ENCODE measurements around the gene LRRFIP1. TPM values are rescaled to one million over a fixed set of nuclear protein-coding genes. Genes with fewer than 3 reads are reported as not detected.

Gene LRRFIP1
- polyA plus RNA-seq, 1 donor from 2014 or later = 96.3 TPM

DNA sequence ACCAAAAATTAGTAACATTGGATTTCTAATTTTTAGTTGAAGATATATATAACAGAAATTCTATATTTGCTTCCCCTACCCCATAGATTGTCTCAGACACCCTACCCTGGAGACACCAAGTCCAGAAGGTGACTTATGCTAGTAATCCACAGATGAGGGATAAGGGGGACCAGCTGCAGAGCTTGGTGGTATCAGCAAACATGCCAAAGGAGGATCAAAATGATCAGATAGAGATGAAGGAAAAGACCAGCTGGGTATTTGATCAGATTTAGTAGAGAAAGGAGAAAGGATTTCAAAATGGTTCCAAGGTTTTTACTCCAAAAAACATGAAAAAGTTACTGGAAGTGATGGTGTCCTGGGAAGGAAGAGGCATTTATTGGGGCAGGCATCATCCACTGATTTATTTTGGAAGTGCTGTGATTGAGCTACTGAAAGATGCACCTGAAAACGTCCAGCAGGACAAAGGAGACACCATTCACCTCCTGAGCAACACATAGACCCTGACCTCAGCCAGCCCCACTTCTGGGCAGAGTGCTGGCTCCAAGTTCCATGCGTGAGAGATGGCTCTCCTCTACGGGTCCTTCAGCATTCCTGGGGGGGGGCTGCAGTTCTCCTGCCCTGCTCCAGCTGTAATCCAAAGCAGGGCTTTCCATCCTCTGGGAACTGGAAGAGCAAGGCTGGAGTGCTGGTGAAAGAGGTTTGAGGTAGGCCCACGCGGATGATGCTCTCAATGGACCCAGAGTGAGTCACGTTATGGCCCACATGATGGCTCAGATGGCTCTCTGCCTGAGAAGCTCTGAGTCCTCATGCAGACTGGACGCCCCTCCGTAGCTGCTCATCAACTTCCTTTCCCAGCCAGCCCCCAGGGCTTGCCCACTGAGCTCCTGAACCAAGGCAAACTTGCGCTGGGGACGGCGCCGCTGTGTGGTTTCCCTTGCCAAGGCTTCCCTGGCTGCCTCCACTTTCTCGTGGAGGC lies 3.7 kb upstream of the LRRFIP1 start:
- H3F3A ChIP-seq (ENCODE audit: insufficient read depth, low read length, poor library complexity, severe bottlenecking) = no peaks in the 10 kb centered on the region

DNA sequence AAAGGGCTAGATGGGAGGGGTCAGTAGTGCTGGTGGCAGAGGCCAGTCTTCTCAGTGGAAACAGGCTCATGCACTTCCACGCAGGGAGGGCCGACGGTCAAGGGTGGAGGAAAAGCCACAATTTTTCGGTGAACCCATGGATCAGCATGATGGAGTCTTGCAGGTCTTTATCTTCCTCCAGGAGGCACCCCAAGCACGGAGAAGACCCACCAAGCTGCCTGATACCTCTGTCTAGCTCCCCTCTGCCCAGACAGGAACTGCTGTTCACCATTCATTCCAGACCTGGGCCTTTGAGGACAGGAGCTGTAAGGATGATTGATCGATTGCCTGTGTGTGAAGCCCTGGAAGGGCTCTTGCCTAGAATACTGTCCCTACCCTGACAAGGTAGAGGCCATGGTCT lies 2.8 kb upstream of the LRRFIP1 start:
- Histone ChIP-seq H2AFZ (ENCODE audit: low read depth, low read length) (no peak overlapping the region), H3K9ac (ENCODE audit: low read length) (no peak overlapping the region), H3K79me2 (replicated peaks; ENCODE audit: insufficient read depth, low read length) (peaks cover 11% of the 10 kb centered on the region), H3K4me2 (ENCODE audit: low read length) (no peak overlapping the region), H3K27ac (ENCODE audit: low read length) (no peak overlapping the region), H3F3A (ENCODE audit: insufficient read depth, low read length, poor library complexity, severe bottlenecking) (no peaks in the 10 kb centered on the region), H3K9me3 (ENCODE audit: low read length) (no peaks in the 10 kb centered on the region), H4K20me1 (ENCODE audit: insufficient read depth) (no peaks in the 10 kb centered on the region), H3K27me3 (ENCODE audit: insufficient read depth, low read depth, low read length) (peaks cover 4% of the 10 kb centered on the region), H3K4me3 (ENCODE audit: low read length) (no peak overlapping the region), H3K36me3 (ENCODE audit: insufficient read depth, low read length) (no peaks in the 10 kb centered on the region), H3K9me2 (ENCODE audit: insufficient read depth, low read length) (no peaks in the 10 kb centered on the region)
- no peak for TF ChIP-seq MXI1 (conservative IDR thresholded peaks at IDR 0.05; ENCODE audit: poor library complexity, severe bottlenecking)

More for the DNA sequence above, 3.7 kb upstream of the LRRFIP1 start:
- H3K9me3 ChIP-seq (ENCODE audit: low read length) = no peaks in the 10 kb centered on the region
- H4K20me1 ChIP-seq (ENCODE audit: insufficient read depth) = no peaks in the 10 kb centered on the region
- H2AFZ ChIP-seq (ENCODE audit: low read depth, low read length) = no peak overlapping the region
- H3K36me3 ChIP-seq (ENCODE audit: insufficient read depth, low read length) = no peaks in the 10 kb centered on the region
- TF ChIP-seq POLR2AphosphoS5 (IDR thresholded peaks at IDR 0.05) = no peak
- H3K9me2 ChIP-seq (ENCODE audit: insufficient read depth, low read length) = no peaks in the 10 kb centered on the region
- no peak overlapping the region for H3K9ac ChIP-seq (ENCODE audit: low read length)
- H3K79me2 ChIP-seq (replicated peaks; ENCODE audit: insufficient read depth, low read length) = peaks cover 6% of the 10 kb centered on the region
- no peak overlapping the region for H3K4me3 ChIP-seq (ENCODE audit: low read length)
- no peak overlapping the region for H3K4me2 ChIP-seq (ENCODE audit: low read length)
- peaks cover 4% of the 10 kb centered on the region for H3K27me3 ChIP-seq (ENCODE audit: insufficient read depth, low read depth, low read length)
- H3K27ac ChIP-seq (ENCODE audit: low read length) = no peak overlapping the region

DNA sequence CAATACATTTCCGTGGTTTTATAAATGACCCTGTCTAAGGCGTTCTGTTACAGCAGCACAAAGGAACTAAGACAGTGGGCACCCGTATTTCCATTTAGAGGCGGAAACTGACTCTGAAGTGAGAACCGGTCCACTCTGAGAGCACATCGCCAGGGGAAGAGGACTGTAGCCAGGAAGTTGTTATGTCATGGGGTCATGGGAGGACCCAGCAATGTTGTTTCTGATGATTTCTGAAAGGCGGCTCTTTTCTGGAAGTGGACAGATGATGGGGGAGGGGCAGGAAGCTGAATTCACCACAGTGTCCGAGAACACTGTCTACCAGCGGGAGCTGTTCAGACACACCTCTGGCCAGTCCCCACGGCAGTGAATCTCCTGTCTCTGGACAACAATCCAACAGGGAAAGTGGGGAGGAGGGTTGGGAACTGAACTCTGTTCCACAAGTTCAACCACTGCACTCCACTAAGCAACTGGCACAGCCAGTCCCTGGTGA lies 2.1 kb upstream of the LRRFIP1 start:
- no peaks in the 10 kb centered on the region for H3K36me3 ChIP-seq (ENCODE audit: insufficient read depth, low read length)
- no peak overlapping the region for H2AFZ ChIP-seq (ENCODE audit: low read depth, low read length)
- no peaks in the 10 kb centered on the region for H3K9me2 ChIP-seq (ENCODE audit: insufficient read depth, low read length)
- H3K4me2 ChIP-seq (ENCODE audit: low read length) = no peak overlapping the region
- no peaks in the 10 kb centered on the region for H3F3A ChIP-seq (ENCODE audit: insufficient read depth, low read length, poor library complexity, severe bottlenecking)
- H3K9ac ChIP-seq (ENCODE audit: low read length) = no peak overlapping the region
- H3K9me3 ChIP-seq (ENCODE audit: low read length) = no peaks in the 10 kb centered on the region
- peaks cover 18% of the 10 kb centered on the region for H3K79me2 ChIP-seq (replicated peaks; ENCODE audit: insufficient read depth, low read length)
- H4K20me1 ChIP-seq (ENCODE audit: insufficient read depth) = no peaks in the 10 kb centered on the region
- H3K4me3 ChIP-seq (ENCODE audit: low read length) = no peak overlapping the region
- peaks cover 4% of the 10 kb centered on the region for H3K27me3 ChIP-seq (ENCODE audit: insufficient read depth, low read depth, low read length)
- no peak overlapping the region for H3K27ac ChIP-seq (ENCODE audit: low read length)
- no peak for TF ChIP-seq RAD21 (conservative IDR thresholded peaks at IDR 0.05)
- TF ChIP-seq EP300 (conservative IDR thresholded peaks at IDR 0.05; ENCODE audit: poor library complexity, severe bottlenecking) = no peak
- TF ChIP-seq, protein P1, sequence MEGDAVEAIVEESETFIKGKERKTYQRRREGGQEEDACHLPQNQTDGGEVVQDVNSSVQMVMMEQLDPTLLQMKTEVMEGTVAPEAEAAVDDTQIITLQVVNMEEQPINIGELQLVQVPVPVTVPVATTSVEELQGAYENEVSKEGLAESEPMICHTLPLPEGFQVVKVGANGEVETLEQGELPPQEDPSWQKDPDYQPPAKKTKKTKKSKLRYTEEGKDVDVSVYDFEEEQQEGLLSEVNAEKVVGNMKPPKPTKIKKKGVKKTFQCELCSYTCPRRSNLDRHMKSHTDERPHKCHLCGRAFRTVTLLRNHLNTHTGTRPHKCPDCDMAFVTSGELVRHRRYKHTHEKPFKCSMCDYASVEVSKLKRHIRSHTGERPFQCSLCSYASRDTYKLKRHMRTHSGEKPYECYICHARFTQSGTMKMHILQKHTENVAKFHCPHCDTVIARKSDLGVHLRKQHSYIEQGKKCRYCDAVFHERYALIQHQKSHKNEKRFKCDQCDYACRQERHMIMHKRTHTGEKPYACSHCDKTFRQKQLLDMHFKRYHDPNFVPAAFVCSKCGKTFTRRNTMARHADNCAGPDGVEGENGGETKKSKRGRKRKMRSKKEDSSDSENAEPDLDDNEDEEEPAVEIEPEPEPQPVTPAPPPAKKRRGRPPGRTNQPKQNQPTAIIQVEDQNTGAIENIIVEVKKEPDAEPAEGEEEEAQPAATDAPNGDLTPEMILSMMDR (IDR thresholded peaks at IDR 0.05; ENCODE audit: poor library complexity, severe bottlenecking) = no peak
- no peak for TF ChIP-seq TAF1 (IDR thresholded peaks at IDR 0.05; ENCODE audit: low read depth)
- TF ChIP-seq POLR2AphosphoS5 (IDR thresholded peaks at IDR 0.05) = no peak
- no peak for TF ChIP-seq MXI1 (conservative IDR thresholded peaks at IDR 0.05; ENCODE audit: poor library complexity, severe bottlenecking)
- TF ChIP-seq EZH2 (IDR thresholded peaks at IDR 0.05; ENCODE audit: borderline replicate concordance, insufficient read depth, low read length, poor library complexity, severe bottlenecking) = no peak
